Measurements from ENCODE around the gene GEMIN7. TPM values are rescaled to one million over a fixed set of nuclear protein-coding genes. Genes with fewer than 3 reads are reported as not detected.

Gene GEMIN7
- total RNA-seq, 1 donor from 2014 or later, result 49.4 TPM

DNA sequence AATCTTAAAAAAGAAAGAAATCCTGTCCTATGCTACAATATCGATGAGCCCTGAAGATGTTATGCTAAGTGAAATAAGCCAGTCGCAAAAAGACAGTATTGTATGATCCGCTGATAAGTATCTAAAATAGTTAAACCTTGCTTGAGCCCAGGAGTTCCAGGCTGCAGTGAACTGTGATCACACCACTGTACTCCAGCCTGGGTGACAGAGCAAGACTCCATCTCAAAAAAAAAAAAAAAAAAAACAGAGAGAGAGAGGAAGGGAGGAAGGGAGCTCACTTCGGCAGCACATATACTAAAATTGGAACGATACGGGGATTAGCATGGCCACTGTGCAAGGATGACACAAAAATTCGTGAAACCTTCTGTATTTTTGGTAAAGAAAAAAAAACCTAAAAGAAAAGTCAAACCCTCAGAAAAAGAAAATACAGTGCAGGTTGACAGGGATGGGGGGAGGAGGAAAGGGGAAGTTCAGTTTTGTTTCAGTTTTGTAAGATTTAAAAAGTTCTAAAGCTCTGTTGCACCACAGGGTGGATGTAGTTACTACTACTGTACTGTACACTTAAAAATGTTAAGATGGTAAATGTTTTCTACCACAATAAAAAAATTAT lies 31.8 kb upstream of the GEMIN7 start:
- intact Hi-C loops (cut with micrococcal nuclease), result no loop called here
- Mint-ChIP-seq H3K36me3 (ENCODE audit: low read depth) (peaks cover 34% of the 10 kb centered on the region), H3K4me1 (ENCODE audit: low read depth) (peaks cover 19% of the 10 kb centered on the region), H3K27me3 (ENCODE audit: low read depth) (no peaks in the 10 kb centered on the region), H3K27ac (peak overlapping the region; percentile 68), H3K9me3 (no peaks in the 10 kb centered on the region), H3K4me3 (ENCODE audit: low read depth) (no peak overlapping the region)
- DNase-seq (ENCODE audit: low spot score), result no peak

GRCh38 chr19:45049073-45049736 lies 29.9 kb upstream of the GEMIN7 start:
- H3K36me3 Mint-ChIP-seq (ENCODE audit: low read depth), result peaks cover 38% of the 10 kb centered on the region
- intact Hi-C loops (cut with micrococcal nuclease), result no loop called here
- H3K27me3 Mint-ChIP-seq (ENCODE audit: low read depth), result no peaks in the 10 kb centered on the region
- no peak for DNase-seq (ENCODE audit: low spot score)
- no peaks in the 10 kb centered on the region for H3K9me3 Mint-ChIP-seq
- H3K27ac Mint-ChIP-seq, result no peak overlapping the region
- no peak overlapping the region for H3K4me3 Mint-ChIP-seq (ENCODE audit: low read depth)
- peaks cover 19% of the 10 kb centered on the region for H3K4me1 Mint-ChIP-seq (ENCODE audit: low read depth)

DNA sequence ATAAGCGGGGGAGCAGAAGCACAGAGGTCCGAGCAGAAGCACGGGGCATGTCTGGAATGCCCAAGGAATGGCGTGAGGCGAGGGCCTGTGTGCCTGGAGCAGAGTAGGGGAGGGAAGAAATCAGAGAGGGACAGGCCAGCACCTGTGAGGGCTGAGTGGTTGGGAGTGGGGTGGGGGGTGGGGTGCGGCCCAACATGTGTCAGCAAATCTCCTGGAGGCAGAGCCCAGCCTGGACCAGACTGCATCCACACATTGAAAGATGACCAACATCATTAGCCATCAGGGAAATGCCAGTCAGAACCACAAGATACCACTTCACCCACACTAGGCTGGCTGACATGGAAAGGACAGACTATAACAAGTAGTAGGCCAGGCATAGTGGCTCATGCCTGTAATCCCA lies 29.0 kb upstream of the GEMIN7 start:
- no peaks in the 10 kb centered on the region for H3K9me3 Mint-ChIP-seq
- intact Hi-C loops (cut with micrococcal nuclease), result no loop called here
- H3K4me3 Mint-ChIP-seq (ENCODE audit: low read depth), result no peak overlapping the region
- peaks cover 40% of the 10 kb centered on the region for H3K36me3 Mint-ChIP-seq (ENCODE audit: low read depth)
- peaks cover 19% of the 10 kb centered on the region for H3K4me1 Mint-ChIP-seq (ENCODE audit: low read depth)
- DNase-seq (ENCODE audit: low spot score), result no peak
- no peak overlapping the region for H3K27ac Mint-ChIP-seq
- no peaks in the 10 kb centered on the region for H3K27me3 Mint-ChIP-seq (ENCODE audit: low read depth)

GRCh38 chr19:45051929-45052579 lies 27.0 kb upstream of the GEMIN7 start:
- Mint-ChIP-seq H3K9me3 (no peaks in the 10 kb centered on the region), H3K27ac (no peak overlapping the region), H3K36me3 (ENCODE audit: low read depth) (peaks cover 40% of the 10 kb centered on the region), H3K4me3 (ENCODE audit: low read depth) (no peak overlapping the region), H3K4me1 (ENCODE audit: low read depth) (peaks cover 6% of the 10 kb centered on the region), H3K27me3 (ENCODE audit: low read depth) (no peaks in the 10 kb centered on the region)
- intact Hi-C loops (cut with micrococcal nuclease), result no loop called here
- DNase-seq (ENCODE audit: low spot score), result no peak

DNA sequence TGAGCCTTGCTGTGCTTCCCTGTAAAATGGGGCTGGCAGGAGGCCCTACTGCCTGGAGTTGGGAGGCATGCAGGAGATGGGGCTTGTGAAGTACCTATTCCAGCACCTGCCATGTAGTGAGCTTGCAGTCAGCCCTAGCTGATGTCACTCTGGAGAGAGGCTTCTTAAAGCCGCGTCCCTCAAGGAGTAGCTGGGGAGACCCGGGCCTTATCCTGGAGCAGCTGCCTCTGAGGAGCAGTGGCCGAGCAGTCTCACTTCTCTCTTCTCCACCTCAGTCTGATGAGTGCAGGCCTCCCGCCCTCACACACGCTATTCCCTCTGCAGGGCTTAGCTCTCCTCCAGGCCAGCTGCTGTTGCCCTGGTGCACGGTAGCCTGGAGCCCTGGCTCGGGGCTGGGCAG lies 22.2 kb upstream of the GEMIN7 start:
- intact Hi-C loops (cut with micrococcal nuclease), result no loop called here
- Mint-ChIP-seq H3K36me3 (ENCODE audit: low read depth) (peaks cover 72% of the 10 kb centered on the region), H3K27me3 (ENCODE audit: low read depth) (no peaks in the 10 kb centered on the region), H3K4me3 (ENCODE audit: low read depth) (no peak overlapping the region), H3K9me3 (no peaks in the 10 kb centered on the region), H3K27ac (no peak overlapping the region), H3K4me1 (ENCODE audit: low read depth) (peaks cover 2% of the 10 kb centered on the region)
- no peak for DNase-seq (ENCODE audit: low spot score)

DNA sequence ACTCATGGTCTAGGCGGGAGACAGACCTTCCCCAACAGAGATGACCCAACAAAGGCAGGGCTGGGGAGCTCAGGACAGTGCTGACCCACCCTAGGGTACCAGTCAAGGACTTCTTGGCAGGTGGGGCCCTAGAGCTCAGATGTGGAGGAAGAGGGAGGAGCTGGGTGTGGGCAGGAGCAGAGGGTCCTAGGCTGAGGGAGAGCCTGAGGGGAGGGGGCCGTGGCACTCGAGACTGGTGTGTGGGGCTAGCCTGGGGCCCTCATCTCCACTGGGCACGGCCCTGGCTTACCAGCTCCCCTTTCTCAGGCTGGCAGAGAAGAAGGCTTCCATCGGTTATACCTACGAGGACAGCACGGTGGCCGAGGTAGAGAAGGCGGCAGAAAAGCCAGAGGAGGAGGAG lies 21.6 kb upstream of the GEMIN7 start:
- Mint-ChIP-seq H3K4me3 (ENCODE audit: low read depth) (no peak overlapping the region), H3K36me3 (ENCODE audit: low read depth) (peaks cover 69% of the 10 kb centered on the region), H3K27me3 (ENCODE audit: low read depth) (no peaks in the 10 kb centered on the region), H3K9me3 (no peaks in the 10 kb centered on the region), H3K27ac (no peak overlapping the region), H3K4me1 (ENCODE audit: low read depth) (peaks cover 2% of the 10 kb centered on the region)
- intact Hi-C loops (cut with micrococcal nuclease), result no loop called here
- DNase-seq (ENCODE audit: low spot score), result no peak

- Mint-ChIP-seq H3K27me3 (ENCODE audit: low read depth) (no peaks in the 10 kb centered on the region), H3K36me3 (ENCODE audit: low read depth) (peaks cover 72% of the 10 kb centered on the region)
- intact Hi-C loops (cut with micrococcal nuclease), result loop anchor here (1.0 kb wide), 1 partner anchor 69 kb away; no protein-coding TSS in a partner anchor
Measured at GRCh38 chr19:45058622-45059159, 20.4 kb upstream of the GEMIN7 start.

DNA sequence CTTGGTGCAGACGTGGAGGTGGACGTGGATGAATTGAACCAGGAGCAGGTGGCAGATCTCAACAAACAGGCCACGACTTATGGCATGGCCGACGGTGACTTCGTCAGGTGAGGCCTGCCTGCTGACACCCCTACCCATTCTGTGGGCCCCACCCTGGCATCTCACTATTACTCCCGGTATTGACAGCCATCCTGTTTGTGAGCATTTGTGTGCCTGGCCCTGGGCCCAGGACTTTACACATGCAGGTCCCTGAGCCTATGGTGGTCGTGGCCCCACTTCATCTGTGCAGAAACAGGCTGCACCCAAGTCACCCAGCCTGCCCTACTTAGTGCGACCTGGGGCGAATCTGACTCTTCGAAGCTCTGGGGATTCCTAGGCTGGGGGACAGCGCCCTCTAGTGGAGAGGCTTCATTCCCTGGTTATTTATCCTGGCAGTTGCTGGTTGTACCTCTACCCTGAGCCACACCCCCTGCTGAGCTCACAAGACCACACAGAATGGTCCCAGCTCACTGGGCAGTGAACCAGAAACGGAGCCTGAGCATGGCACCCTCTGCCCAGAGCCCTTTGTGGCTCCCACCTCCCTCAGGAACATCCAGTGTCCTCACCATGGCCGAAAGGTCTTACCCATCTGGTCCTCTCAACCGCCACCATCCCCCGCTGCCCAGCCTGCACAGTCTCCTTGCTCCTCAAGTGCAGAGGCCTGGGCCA lies 19.6 kb upstream of the GEMIN7 start:
- intact Hi-C loops (cut with micrococcal nuclease), result loop anchor here (1.0 kb wide), 1 partner anchor 70 kb away; no protein-coding TSS in a partner anchor
- H3K27ac Mint-ChIP-seq, result peak overlapping the region; percentile 59

More at GRCh38 chr19:45058622-45059159, 20.4 kb upstream of the GEMIN7 start:
- no peaks in the 10 kb centered on the region for H3K9me3 Mint-ChIP-seq
- no peak overlapping the region for H3K27ac Mint-ChIP-seq
- H3K4me1 Mint-ChIP-seq (ENCODE audit: low read depth), result peaks cover 2% of the 10 kb centered on the region
- DNase-seq (ENCODE audit: low spot score), result no peak
- no peak overlapping the region for H3K4me3 Mint-ChIP-seq (ENCODE audit: low read depth)

DNA sequence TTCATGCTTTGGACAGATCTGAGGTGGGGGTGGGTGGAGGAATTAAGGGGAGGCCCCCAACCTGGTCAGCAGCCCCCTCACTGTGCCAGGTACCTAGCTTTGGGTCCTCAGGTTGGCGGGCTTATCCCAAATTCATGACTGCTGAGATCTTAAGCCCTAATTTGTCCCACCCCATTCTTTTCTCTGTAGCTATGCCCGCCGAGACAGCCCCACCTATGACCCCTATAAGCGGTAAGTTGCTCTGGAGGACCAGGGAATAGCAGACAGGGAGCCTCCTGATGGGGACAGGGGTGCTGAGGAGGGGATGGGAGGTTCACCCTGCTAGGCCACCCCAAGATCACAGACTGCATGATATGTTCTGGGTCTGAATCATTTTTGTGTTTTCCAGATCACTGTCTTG lies 17.1 kb upstream of the GEMIN7 start:
- no peaks in the 10 kb centered on the region for H3K27me3 Mint-ChIP-seq (ENCODE audit: low read depth)
- H3K4me1 Mint-ChIP-seq (ENCODE audit: low read depth), result peaks cover 2% of the 10 kb centered on the region
- DNase-seq (ENCODE audit: low spot score), result no peak
- no peaks in the 10 kb centered on the region for H3K9me3 Mint-ChIP-seq
- H3K27ac Mint-ChIP-seq, result no peak overlapping the region
- H3K4me3 Mint-ChIP-seq (ENCODE audit: low read depth), result no peak overlapping the region
- intact Hi-C loops (cut with micrococcal nuclease), result no loop called here
- peaks cover 68% of the 10 kb centered on the region for H3K36me3 Mint-ChIP-seq (ENCODE audit: low read depth)

More for the DNA sequence above, 19.6 kb upstream of the GEMIN7 start:
- no peak overlapping the region for H3K4me3 Mint-ChIP-seq (ENCODE audit: low read depth)
- peaks cover 70% of the 10 kb centered on the region for H3K36me3 Mint-ChIP-seq (ENCODE audit: low read depth)
- DNase-seq (ENCODE audit: low spot score), result peak; percentile 70
- no peaks in the 10 kb centered on the region for H3K9me3 Mint-ChIP-seq
- H3K27me3 Mint-ChIP-seq (ENCODE audit: low read depth), result no peaks in the 10 kb centered on the region
- H3K4me1 Mint-ChIP-seq (ENCODE audit: low read depth), result peaks cover 2% of the 10 kb centered on the region

- H3K4me1 Mint-ChIP-seq (ENCODE audit: low read depth), result peaks cover 2% of the 10 kb centered on the region
- H3K27me3 Mint-ChIP-seq (ENCODE audit: low read depth), result no peaks in the 10 kb centered on the region
- intact Hi-C loops (cut with micrococcal nuclease), result no loop called here
- DNase-seq (ENCODE audit: low spot score), result no peak
- H3K36me3 Mint-ChIP-seq (ENCODE audit: low read depth), result peaks cover 57% of the 10 kb centered on the region
- H3K27ac Mint-ChIP-seq, result no peak overlapping the region
- no peak overlapping the region for H3K4me3 Mint-ChIP-seq (ENCODE audit: low read depth)
- no peaks in the 10 kb centered on the region for H3K9me3 Mint-ChIP-seq
Measured at GRCh38 chr19:45063851-45064801, 14.9 kb upstream of the GEMIN7 start.

DNA sequence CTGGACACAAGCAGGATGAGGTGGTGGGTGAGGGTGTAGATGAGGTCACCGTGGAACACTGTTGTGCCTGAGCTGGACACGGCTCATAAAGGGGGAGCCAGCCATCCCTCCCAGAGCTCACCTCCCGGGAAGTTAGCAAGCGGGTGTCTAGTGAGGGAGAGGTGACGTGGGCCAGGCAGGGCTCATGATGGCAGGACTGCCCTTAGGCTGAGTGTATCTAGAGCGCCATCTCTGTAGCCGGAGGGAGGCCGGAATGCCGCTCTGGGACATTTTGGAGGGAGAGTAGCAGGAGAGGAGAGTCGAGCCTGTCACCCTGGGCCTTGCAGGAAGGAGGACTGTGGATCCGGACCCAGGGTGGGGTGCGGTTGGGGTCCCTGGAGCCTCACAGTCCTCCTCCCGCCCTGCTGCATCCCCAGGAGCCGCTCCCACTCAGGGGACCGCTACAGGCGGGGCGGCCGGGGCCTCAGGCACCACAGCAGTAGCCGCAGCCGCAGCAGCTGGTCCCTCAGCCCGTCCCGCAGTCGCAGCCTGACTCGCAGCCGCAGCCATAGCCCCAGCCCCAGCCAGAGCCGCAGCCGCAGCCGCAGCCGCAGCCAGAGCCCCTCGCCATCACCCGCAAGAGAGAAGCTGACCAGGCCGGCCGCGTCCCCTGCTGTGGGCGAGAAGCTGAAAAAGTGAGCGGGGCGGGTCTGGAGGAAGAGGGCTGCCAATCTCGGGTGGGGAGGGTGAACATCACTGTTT lies 12.0 kb upstream of the GEMIN7 start:
- no peaks in the 10 kb centered on the region for H3K27me3 Mint-ChIP-seq (ENCODE audit: low read depth)
- H3K4me3 Mint-ChIP-seq (ENCODE audit: low read depth), result no peak overlapping the region
- intact Hi-C loops (cut with micrococcal nuclease), result no loop called here
- H3K27ac Mint-ChIP-seq, result no peak overlapping the region
- no peaks in the 10 kb centered on the region for H3K9me3 Mint-ChIP-seq
- DNase-seq (ENCODE audit: low spot score), result no peak
- peaks cover 44% of the 10 kb centered on the region for H3K36me3 Mint-ChIP-seq (ENCODE audit: low read depth)
- H3K4me1 Mint-ChIP-seq (ENCODE audit: low read depth), result no peaks in the 10 kb centered on the region

All from activated T-helper 2 cell treated with anti-CD3 and anti-CD28 coated beads, Interferon-gamma antibody, Interleukin-2, Interleukin-4, amounts not matched to agents 10 μg/mL and 5 μg/mL and 100 μg/mL, durations not matched to agents 14 hours and 24 hours and 36 hours (primary cell).